Activated gamma-delta T cell treated with Interleukin-2 at 50 U/mL for 16 hours (primary cell): Measurements from ENCODE around the gene MIOS.
"Not testable (repeated sequence)": the region's sequence is repeated elsewhere in the genome, so short reads cannot be mapped to it uniquely, and the experiment has no call there.

Source experiments
- DNase-seq: peaks from one replicate; pipeline ENCODE4 v3.0.0-alpha.2; 2020

The MIOS gene

DNA sequence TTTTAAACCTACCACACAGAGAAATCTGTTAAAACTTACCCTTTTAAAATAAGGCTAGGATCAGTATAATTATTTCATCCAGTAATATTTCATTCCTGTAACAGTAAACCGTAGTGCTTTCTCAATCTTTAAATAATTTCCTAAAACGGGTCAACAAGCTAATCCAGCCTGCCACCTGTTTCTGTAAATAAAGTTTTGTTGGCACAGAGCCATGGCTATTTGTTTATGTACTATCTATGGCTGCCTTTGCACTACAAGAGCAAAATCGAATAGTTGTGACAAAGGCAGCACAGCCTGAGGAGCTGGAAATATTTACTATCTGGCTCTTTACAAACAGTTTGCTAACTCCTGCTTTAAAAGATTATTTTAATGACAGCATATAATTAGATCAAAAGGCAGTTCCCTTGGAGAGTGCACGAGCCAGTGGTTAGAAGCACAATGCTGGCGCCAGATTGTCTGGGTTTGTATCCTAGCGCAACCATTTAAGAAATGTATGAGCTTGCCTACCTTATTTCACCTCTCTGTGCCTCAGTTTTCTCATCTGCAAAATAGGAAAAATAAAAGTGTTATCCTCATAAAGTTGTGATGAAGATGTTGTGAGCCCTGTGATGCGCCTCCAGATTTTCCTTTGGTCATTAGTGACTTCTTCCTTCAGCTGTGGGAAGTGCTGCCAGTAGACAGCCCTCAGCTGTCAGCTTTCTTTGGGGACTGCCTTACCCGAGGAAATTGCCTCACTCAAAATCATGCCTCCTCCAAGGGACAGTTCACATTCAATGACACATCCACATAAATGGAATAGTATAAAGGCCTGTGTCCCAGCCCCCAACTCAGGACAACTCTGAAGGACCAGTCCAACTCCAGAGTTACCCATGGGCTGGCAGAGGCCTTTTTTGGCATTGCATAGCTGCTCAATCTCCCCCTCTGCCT, 11.8 kb upstream of the MIOS start:
- DNase-seq = no peak

DNA sequence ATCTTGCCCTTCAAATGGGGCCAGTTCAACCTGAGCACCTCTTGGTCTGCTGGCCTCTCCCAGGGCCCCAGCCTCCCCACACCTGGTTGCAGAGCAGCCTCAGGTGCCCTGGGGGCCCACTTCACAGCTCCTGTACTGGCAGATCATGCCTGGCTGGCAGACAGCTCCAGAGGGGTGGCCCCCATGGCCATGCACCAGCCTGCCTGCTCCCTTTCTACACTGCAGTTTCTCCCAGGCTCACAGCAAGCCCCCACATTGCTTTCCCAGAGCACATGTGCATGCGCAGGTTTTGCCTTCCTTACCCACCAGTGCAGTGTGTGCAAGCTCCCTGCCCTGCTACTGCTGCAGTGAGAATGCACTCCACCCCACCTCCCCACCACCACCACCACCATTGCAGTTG, 9.8 kb upstream of the MIOS start:
- DNase-seq = no peak

DNA sequence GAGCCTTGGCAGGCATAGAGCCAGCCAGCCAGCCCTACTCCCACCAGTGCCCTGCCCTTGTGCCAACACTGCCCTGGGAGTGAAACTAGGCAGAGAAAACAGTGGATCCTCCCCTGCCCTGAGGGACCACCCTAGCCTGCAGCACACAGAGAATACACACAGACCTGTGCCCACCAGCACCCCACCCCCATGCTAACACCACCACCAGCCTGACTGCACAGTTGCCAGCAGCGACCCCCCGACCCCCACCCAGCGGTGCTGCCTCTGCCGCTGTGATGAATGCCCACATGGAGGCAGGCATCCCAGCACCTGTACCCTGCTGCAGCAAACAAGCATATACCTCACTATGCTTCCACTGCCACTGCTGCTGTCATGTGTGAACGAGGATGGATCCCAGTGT, 9.4 kb upstream of the MIOS start:
- DNase-seq = no peak

DNA sequence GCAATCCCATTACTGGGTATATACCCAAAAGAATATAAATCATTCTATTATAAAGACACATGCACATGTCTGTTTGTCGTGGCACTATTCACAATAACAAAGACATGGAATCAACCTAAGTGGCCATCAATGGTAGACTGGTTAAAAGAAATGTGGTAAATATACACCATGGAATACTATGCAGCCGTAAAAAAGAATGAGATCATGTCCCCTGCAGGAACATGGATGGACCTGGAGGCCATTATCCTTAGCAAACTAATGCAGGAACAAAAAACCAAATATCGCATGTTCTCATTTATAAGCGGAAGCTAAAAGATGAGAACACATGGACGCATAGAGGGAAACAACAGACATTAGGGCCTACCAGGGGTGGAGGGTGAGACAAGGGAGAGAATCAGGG, 5.1 kb upstream of the MIOS start:
- DNase-seq = not testable (repeated sequence)

DNA sequence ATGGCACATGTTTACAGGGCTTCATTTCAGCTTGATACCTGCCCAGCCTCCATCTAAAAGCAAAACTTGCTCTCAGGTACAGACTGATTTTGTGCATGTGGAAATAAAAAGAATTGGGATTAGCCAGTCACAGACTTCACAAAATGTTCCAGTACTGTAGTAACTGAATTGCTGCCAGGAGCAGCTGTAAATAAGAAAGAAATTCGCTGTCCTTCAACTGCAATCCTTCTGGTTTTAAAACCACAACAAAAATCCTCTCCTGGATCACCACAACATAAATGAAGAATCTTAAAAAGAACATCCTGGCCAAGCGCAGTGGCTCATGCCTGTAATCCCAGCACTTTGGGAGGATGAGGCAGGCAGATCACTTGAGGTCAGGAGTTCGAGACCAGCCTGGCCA, 3.9 kb upstream of the MIOS start:
- DNase-seq = no peak

DNA sequence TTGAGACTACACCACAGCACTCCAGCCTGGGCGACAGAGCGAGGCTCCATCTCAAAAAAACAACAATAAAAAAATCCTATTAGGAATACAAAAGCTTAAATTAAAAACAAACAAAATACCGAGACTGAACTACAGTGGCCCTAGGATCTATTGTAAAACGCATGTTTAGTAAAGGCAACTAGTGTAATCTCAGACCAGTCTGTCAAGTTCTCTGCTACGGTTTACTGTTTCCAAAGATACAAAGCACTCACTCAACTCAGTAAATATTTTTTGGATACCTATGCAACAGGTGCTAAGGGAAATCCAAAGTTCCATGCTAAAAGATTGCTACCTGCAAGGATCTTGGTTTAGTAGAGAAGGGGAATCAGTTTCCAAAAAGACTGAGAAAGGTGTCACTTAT, 3.4 kb upstream of the MIOS start:
- DNase-seq = no peak

DNA sequence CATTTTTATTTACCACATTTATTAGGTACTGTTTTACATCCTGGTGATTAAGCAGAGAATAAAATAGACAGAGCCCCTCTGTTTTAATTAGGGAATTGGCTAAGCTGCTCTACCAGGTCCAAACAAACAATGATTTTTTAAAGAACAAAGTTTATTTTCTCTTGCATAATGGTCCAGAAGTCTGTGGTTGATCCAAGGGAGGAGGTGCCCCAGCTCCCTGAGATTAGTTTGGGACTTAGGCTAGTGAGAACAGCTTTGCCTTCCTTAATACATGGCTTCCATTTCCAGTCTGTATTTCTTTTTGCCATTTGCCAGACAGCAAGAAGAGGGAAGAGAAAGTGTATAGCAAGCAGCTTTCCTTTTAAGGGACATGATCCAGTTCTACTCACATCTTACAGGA, 2.9 kb upstream of the MIOS start:
- DNase-seq = no peak

DNA sequence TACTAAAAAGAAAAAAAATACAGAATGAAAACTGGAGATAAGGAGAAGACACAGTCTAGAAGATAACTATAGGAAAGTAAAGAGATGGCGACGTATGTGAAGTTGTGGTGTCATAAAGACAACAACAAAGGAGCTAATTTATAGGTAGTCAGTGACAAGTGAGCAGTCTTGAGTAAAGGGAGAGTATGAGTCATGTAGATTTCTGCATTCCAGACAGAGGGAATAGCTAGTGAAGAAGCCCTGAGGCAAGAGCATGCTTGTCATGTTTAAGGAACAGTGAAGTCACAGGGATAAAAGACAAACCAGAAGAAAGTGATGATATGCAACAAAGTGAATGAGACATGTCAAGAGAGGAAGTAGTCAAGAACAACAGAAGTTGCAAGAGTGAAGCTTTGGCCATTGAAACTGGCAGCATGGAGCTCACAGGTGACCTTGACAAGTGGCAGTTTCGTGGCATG, 2.3 kb upstream of the MIOS start:
- no peak for DNase-seq

DNA sequence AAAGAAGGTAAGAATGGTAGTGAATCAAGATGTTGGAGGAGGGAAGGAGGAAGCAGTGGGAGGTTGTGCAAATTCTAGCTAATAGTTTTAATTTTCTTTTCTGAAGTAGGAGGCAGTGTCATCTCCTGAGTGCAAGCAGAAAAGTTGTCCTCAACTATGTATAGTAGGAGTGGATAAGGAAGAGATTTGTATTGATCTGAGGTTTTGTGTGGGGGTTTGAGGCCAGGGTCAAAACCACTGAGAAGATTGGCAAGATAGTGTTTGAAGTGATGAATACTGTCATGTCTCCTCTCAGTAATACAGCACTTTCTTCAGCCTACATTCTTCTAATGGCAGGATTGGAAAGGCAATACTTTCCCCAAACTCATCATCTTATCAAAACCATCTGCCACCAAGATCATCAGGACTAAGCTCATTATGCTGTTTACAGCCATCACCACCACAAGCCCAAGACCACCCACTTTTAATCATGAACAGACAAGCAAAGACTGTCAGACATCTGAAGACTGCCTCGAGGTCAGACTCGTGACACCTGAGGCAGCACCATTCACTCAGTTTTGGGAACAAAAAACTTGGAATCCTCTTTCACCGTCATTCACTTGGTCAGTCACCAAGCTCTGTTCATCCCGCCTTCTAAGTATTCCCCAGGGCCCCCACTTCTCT, 1.5 kb upstream of the MIOS start:
- DNase-seq = no peak

DNA sequence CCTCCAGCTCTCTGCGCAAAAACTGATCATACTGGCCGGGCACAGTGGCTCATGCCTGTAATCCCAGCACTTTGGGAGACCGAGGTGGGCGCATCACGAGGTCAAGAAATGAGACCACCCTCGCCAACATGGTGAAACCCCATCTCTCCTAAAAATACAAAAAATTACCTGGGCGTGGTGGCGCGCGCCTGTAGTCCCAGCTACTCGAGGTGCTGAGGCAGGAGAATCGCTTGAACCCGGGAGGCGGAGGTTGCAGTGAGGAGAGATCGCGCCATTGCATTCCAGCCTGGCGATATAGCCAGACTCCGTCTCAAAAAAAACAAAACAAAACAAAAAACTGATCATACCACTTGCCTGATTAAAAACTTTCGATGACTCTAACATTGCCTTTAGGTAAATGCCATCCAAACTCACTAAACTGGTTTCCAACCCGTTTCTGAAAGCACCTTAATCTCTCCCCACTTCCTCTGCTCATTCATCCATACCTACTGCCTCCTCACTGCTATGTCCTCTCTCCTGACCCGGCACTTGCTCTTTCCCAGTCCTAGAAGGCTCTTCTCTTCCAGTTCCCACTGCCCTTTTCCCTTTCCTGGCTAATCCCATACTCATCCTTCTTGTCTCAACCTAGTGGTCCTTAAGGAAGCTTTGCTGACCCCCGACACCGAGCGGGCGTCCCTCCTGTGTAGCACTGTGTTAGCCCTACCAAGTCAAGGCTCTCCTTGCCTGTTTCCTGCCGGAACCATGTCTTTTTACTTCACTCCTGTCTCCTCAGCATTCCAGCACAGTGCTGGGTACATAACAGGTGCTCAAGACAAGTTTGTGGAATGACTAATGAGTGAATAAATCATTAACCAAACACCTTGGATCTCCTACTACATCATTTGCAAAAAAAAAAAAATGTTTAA, 686 bp upstream of the MIOS start:
- DNase-seq = no peak

DNA sequence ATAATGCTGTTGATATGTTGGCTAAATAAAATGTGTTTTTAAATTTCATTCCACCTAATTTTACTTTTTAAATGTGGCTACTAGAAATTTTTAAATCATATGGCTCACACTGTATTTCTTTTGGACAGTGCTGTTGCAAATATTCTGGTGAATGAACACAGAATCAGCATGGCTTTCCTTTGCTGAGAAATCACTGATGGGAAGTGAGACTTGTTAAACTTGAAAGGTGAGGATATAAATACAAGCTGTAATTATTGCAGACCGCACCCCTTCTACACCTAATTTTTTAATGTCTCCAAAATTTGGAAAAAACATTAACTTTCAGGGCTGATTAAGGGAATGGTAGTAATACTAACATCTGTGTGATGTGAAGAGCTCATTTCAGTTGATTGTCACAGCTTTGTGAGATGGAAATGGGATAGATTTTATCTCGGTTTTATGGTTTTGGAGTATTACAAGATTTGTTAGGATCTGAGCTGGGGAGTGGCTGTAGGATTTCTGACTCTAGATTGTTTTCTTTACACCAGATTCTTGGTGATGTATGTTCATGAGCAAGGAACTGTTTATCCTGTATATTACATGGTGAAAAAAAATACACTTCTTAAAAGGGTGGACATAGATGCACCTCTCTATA, 1.3 kb downstream of the MIOS start:
- no peak for DNase-seq

DNA sequence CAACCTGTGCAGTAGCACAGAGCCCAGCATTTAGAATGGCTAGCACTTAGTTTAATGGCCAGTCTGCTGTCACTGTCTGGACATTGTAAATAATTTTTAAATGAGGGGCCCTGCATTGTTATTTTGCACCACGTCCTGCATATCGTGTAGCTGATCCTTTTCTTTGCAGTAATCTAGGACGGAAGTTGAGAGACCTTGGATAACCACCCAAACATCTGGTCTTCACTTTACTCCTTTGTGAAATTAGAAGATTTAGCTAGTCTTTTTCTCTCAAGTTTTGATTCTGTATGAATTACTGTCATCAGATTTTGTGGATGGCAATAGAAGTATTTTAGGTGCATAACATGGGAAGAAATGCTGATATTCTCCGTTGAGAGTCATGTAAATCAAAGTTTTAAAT, 1.9 kb downstream of the MIOS start:
- no peak for DNase-seq

DNA sequence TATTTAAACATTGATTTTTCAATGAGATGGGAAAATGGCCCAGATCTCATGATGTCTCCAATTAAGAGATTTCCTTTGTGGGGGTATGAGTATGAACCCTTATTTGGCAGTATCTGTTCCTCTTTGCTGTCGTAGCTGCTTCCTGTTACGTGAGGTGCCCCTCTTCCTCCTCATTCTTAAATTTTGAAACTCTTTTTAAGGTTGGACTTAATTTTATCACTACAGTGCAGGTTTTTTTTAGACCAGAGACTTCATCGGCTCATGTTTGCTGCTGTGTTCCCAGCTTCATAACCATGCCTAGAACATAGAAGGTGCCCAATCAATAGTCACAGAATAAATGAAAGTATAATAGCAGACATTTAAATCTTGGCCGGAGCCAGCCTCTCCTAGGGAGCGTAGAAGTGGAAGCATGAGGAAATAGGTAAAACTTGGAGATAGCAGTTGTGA, 2.4 kb downstream of the MIOS start:
- DNase-seq = no peak

DNA sequence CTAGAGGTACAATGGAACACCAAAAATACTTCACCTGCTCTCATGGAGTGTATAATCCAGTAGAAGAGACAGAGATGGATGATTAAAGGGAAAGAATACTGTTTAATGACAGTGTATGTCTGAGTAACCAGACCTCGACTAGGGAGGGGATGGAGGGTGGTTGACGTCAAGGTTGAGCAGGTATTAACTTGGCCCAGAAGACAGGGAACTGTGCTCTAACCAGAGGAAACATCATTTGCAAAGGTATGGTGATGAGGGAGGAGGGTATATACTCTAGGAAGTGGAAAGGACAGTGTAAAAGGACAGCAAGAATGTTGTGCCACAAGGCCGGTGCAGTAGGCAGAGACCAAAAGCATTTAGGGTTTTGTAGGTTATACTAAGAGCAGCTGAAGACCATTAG, 2.9 kb downstream of the MIOS start:
- DNase-seq = no peak

DNA sequence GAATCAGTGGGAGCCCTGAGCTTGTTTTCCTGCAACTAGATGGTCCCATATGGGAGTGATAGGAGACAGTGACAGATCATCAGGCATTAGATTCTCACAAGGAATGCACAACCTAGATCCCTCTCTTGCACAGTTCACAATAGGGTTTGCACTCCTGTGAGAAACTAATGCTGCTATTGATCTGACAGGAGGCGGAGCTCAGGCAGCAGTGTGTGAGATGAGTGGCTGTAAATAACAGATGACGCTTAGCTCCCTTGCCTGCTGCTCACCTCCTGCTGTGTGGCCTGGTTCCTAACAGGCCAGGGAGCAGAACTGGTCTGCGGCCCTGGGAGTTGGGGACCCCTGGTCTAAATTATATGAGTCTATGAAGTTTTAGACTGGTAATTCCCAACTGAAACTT, 3.9 kb downstream of the MIOS start:
- no peak for DNase-seq

DNA sequence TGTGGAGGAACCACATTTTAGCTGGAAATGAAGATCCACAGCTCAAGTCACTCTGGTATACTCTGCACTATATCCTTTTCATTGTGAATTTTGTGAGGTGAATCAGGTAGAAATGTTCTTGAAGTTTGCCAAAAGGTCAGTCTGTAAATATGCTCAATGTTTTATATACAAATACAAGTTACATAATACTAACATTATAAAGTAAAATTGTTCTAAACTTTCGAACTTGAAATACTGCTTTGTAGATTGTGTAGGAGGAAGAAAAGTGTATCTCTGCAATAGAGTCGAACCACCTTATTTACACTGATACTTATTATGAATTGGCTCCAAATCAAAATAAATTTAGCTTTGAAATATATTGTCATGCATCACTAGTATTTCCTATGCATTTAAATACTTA, 7.0 kb downstream of the MIOS start:
- no peak for DNase-seq

DNA sequence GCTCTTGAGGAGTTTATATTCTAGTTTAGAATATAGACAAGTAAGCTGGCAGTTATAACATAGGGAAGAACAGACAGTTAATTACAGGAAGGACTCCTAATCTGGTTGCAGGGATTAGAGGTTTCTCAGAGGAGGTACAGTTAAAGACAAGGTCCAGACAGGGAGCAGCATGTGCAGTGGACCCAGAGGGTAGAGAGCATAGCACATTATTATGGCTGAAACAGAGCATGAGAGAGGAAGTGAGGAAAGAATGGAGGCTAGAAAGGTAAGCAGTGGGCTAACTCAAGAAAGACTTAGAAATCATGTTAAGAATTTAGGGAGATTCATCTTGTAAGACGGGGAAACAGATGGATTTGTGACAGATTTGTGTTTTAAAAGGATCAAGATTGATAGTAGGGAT, 9.7 kb downstream of the MIOS start:
- DNase-seq = no peak

DNA sequence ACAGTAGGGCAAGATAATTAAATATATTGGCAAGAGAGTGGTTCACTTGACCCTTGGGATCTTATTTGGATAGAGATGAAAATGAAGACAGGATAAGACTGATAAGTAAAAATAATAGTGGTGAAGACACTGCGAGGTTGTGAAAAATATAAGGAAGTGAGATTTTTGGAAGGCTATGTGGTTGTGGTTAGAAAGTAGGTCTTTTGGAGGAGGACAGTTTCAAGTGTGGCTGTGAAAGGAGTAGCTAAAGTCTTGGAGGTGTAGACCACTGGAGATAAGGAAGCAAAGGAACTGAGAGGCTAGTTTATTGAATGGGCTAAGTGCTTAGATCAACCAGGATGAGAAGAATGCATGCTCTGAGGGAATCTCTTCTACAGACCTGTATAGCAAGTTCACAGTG, 11.2 kb downstream of the MIOS start:
- DNase-seq = no peak

DNA sequence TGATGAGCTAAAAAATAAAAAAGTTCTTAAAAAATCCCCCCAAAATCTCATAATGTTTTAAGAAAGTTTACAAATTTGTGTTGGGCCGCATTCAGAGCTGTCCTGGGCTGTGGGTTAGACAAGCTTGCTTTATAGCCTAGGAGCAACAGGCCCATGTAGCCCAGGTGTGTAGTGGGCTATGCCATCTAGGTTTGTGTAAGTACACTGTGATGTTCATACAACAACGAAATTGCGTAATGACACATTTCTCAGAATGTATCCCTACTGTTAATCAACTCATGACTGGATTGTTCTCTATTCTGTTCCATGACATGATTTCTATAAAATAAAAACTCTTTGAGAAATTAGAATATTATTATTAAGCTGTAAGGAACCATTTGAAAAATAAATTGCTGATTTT, 13.0 kb downstream of the MIOS start:
- no peak for DNase-seq

DNA sequence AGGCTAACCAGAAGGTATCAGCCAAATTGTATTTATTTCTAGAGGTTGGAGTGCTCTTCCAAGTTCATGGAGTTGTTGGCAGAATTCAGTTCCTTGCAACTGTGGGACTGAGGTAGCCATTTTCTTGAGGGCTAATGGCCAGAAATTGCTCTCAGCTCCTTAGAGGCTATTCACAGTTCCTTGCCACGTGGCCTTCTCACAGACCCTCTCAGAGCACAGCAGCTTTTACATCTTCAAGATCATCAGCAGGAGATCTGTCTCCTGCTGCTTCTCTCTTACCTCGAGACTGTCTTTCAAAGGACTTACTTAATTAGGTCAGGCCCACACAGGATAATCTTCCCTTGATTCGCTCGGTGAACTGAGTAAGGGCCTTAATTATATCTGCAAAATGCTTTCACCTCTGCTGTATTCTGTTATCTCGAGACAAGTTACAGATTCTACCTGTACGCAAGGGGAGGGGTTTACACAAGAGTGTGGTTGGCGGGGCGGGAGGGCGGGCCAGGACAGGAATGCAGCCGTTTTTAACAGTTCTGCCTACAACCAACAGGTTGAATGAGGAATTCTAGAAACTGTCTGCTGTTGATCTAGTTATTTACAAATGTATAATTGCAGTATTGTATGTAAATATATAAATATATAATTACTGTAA, 15.0 kb downstream of the MIOS start:
- no peak for DNase-seq

DNA sequence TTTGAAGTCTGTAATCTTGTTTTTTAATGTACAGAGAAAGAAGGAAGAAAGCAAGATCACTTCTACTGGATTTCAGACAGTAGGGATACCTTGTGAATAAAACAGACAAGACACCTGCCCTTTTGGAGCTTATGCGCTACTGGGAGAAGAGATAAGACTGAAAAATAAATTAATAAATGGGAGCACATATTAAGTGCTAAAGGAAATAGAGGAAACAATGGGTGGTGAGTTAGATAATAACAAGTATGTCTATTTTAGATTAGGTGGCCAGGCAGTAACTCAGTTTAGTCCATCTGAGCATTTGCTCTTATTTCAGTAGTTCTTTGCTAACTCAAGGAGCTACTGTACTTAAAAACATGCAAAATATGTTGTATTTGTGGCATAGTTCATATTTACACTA, 15.9 kb downstream of the MIOS start:
- DNase-seq = no peak

DNA sequence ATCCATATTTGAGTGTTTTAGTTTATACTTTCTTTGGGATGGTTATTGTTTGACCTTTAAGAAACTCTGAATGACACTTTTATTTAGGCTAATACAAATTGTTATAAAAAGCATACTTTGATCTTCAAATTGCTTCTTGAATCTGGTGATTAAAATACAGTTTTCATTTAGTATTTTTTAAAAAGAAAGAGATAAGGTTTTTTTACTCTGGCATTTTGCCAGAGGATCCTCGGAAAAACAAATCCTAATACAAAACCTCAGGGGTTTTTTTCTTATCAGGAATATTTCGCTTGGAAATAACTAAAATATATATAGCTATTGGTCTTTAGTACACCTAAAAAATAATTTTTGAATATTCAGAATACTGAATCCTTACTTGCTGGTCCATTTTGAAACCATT, 17.0 kb downstream of the MIOS start:
- DNase-seq = no peak
